Neural crest cell (in vitro differentiated cells): ENCODE data around the gene AKR7A3. TPM values are rescaled to one million over a fixed set of nuclear protein-coding genes. Genes with fewer than 3 reads are reported as not detected.

Source experiments
- DNase-seq: peaks from one replicate; pipeline ENCODE4 v3.0.0; 2021; ENCODE audit warnings: low read depth, mixed read lengths, low spot score
- H3K27ac Mint-ChIP-seq: one replicate; pipeline ENCODE4 v1.8.0; 2021; ENCODE audit warnings: mild to moderate bottlenecking, mixed read lengths; ENCODE audit not compliant: unreplicated experiment
- H3K27me3 Mint-ChIP-seq: 2 replicates; pipeline ENCODE4 v1.8.0; 2021; ENCODE audit warnings: low read depth, mild to moderate bottlenecking, mixed read lengths
- H3K36me3 Mint-ChIP-seq: 2 replicates; pipeline ENCODE4 v1.8.0; 2021; ENCODE audit warnings: low read depth, mild to moderate bottlenecking, mixed read lengths
- H3K4me1 Mint-ChIP-seq: 2 replicates; pipeline ENCODE4 v1.8.0; 2021; ENCODE audit warnings: mixed read lengths
- H3K4me3 Mint-ChIP-seq: one replicate; pipeline ENCODE4 v1.8.0; 2021; ENCODE audit warnings: mild to moderate bottlenecking, mixed read lengths
- H3K9me3 Mint-ChIP-seq: 2 replicates; pipeline ENCODE4 v1.8.0; 2021; ENCODE audit warnings: mixed read lengths
- total RNA-seq: library from RNA; stranded (reverse); gene quantifications from 2 replicates; pipeline ENCODE4 v1.2.1, GENCODE V29; 2021
- TF ChIP-seq, protein P1 (sequence below): fragments of 200-600 bp; sonication (generic); conservative IDR thresholded peaks from 2 replicates; pipeline ENCODE4 v1.5.0; 2021; ENCODE audit warnings: antibody characterized with exemption, mild to moderate bottlenecking

The AKR7A3 gene
- total RNA-seq, 1 donor from 2014 or later: 2.1 TPM

- no peak for DNase-seq
- TF ChIP-seq, protein P1, sequence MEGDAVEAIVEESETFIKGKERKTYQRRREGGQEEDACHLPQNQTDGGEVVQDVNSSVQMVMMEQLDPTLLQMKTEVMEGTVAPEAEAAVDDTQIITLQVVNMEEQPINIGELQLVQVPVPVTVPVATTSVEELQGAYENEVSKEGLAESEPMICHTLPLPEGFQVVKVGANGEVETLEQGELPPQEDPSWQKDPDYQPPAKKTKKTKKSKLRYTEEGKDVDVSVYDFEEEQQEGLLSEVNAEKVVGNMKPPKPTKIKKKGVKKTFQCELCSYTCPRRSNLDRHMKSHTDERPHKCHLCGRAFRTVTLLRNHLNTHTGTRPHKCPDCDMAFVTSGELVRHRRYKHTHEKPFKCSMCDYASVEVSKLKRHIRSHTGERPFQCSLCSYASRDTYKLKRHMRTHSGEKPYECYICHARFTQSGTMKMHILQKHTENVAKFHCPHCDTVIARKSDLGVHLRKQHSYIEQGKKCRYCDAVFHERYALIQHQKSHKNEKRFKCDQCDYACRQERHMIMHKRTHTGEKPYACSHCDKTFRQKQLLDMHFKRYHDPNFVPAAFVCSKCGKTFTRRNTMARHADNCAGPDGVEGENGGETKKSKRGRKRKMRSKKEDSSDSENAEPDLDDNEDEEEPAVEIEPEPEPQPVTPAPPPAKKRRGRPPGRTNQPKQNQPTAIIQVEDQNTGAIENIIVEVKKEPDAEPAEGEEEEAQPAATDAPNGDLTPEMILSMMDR: no peak
- Mint-ChIP-seq H3K27me3 (no peaks in the 10 kb centered on the region), H3K4me3 (peak overlapping the region; percentile 99), H3K4me1 (peaks cover 30% of the 10 kb centered on the region), H3K36me3 (no peaks in the 10 kb centered on the region), H3K27ac (peak overlapping the region; percentile 99), H3K9me3 (no peaks in the 10 kb centered on the region)
These were observed 37.8 kb downstream of the AKR7A3 start for GRCh38 chr1:19250629-19251304.

- no peak overlapping the region for H3K4me3 Mint-ChIP-seq
- H3K36me3 Mint-ChIP-seq: peaks cover 8% of the 10 kb centered on the region
- no peaks in the 10 kb centered on the region for H3K9me3 Mint-ChIP-seq
- TF ChIP-seq, protein P1: peak; percentile 90
- H3K4me1 Mint-ChIP-seq: no peaks in the 10 kb centered on the region
- H3K27ac Mint-ChIP-seq: no peak overlapping the region
- H3K27me3 Mint-ChIP-seq: no peaks in the 10 kb centered on the region
- DNase-seq: peak; percentile 66
These were observed 47.7 kb downstream of the AKR7A3 start for GRCh38 chr1:19240673-19241538.

DNA sequence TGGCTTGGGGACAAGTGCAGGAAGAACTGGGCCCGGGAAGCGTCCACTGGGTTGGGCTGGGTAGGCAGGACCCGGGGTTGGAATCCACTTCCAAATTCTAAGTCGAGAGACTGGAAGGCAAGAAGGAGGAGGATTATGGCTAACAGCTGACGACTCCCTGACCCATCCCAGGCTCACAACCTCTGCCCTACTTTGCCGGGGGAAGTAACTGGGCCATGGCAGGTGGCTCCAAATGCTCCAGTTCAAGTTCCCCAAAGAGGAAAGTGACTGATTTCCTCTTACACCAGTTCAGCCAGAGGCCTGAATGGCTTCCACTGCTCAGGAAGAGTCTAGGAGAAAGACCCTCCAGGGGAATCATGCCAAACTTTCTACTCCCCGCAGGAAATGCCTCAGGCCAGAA, 48.7 kb downstream of the AKR7A3 start:
- Mint-ChIP-seq H3K4me1 (no peaks in the 10 kb centered on the region), H3K4me3 (no peak overlapping the region), H3K27ac (no peak overlapping the region), H3K36me3 (peaks cover 8% of the 10 kb centered on the region), H3K27me3 (no peaks in the 10 kb centered on the region), H3K9me3 (no peaks in the 10 kb centered on the region)
- DNase-seq: no peak
- TF ChIP-seq, protein P1: no peak

DNA sequence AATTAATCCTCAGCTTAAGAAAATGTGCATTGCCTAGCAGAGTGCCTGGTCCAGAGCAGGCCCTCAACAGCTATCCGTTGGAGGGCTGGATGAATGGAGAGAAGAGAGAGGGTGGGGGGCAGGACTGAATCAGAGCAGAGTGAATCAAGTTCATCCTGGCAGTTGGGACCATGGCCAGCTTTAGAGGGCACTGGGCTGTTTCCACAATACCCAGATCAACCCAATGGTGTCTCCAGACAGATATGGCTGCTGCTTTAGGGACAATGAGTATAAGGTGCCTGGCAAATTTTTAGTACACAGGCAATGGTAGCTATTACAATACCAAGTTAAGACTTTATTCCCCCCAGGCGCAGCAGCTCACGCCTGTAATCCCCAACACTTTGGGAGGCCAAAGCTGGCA, 54.3 kb downstream of the AKR7A3 start:
- TF ChIP-seq, protein P1: no peak
- no peak overlapping the region for H3K27ac Mint-ChIP-seq
- H3K36me3 Mint-ChIP-seq: peaks cover 8% of the 10 kb centered on the region
- H3K27me3 Mint-ChIP-seq: no peaks in the 10 kb centered on the region
- H3K4me3 Mint-ChIP-seq: no peak overlapping the region
- no peak for DNase-seq
- no peaks in the 10 kb centered on the region for H3K9me3 Mint-ChIP-seq
- H3K4me1 Mint-ChIP-seq: no peaks in the 10 kb centered on the region

Other genes starting within 250 kb of the AKR7A3 start
- 114 and 125 TPM in 2 replicates for gene UBR4, start 78.5 kb downstream of the AKR7A3 start, total RNA-seq
- gene EMC1, start 37.2 kb downstream of the AKR7A3 start, total RNA-seq: 57.2 and 61.8 TPM in 2 replicates
- 57.3 and 58.3 TPM in 2 replicates for gene MRTO4, start 37.0 kb downstream of the AKR7A3 start, total RNA-seq
- 70.4 and 75.7 TPM in 2 replicates for gene AKR7A2, start 23.4 kb upstream of the AKR7A3 start, total RNA-seq
- gene SLC66A1, start 23.6 kb upstream of the AKR7A3 start, total RNA-seq: 27.4 and 32.3 TPM in 2 replicates
- gene CAPZB, start 196.8 kb upstream of the AKR7A3 start, total RNA-seq: 256 and 257 TPM in 2 replicates